Kidney epithelial cell (primary cell): ENCODE data around the gene PRELID3B. TPM values are rescaled to one million over a fixed set of nuclear protein-coding genes. Genes with fewer than 3 reads are reported as not detected.

ENCODE experiments used
- DNase-seq: peaks from one replicate; pipeline ENCODE4 v3.0.0-alpha.2; 2010; ENCODE audit warnings: low read depth
- H3K27me3 ChIP-seq: 2 replicates; pipeline ENCODE4 v1.6.0; 2011; ENCODE audit warnings: low read length; ENCODE audit not compliant: control insufficient read depth, insufficient read depth
- H3K36me3 ChIP-seq: 2 replicates; pipeline ENCODE4 v1.5.1; 2011; ENCODE audit warnings: low read length; ENCODE audit not compliant: control insufficient read depth, insufficient read depth
- H3K4me3 ChIP-seq: 2 replicates; pipeline ENCODE4 v1.5.1; 2011; ENCODE audit warnings: low read depth, mild to moderate bottlenecking, control low read depth, low read length
- total RNA-seq: library from RNA; depleted of rRNA; stranded (reverse); fragments of >200 nt; gene quantifications from 2 replicates; pipeline ENCODE4 v1.2.3, GENCODE V29; 2015
- TF ChIP-seq, protein P1 (sequence below): IDR thresholded peaks from 2 replicates; pipeline ENCODE4 v1.5.1; 2011; ENCODE audit warnings: mild to moderate bottlenecking, moderate library complexity, low read length, control low read depth, inconsistent platforms; ENCODE audit not compliant: insufficient read depth, poor library complexity, severe bottlenecking

Gene PRELID3B
- total RNA-seq, 1 donor from 2014 or later = 61.5 TPM

GRCh38 chr20:59030911-59031563 is 11.5 kb downstream of the PRELID3B start:
- H3K27me3 ChIP-seq = no peaks in the 10 kb centered on the region
- peak overlapping the region; percentile 97 for H3K4me3 ChIP-seq
- TF ChIP-seq, protein P1, sequence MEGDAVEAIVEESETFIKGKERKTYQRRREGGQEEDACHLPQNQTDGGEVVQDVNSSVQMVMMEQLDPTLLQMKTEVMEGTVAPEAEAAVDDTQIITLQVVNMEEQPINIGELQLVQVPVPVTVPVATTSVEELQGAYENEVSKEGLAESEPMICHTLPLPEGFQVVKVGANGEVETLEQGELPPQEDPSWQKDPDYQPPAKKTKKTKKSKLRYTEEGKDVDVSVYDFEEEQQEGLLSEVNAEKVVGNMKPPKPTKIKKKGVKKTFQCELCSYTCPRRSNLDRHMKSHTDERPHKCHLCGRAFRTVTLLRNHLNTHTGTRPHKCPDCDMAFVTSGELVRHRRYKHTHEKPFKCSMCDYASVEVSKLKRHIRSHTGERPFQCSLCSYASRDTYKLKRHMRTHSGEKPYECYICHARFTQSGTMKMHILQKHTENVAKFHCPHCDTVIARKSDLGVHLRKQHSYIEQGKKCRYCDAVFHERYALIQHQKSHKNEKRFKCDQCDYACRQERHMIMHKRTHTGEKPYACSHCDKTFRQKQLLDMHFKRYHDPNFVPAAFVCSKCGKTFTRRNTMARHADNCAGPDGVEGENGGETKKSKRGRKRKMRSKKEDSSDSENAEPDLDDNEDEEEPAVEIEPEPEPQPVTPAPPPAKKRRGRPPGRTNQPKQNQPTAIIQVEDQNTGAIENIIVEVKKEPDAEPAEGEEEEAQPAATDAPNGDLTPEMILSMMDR = no peak
- DNase-seq = no peak
- H3K36me3 ChIP-seq = no peaks in the 10 kb centered on the region

DNA sequence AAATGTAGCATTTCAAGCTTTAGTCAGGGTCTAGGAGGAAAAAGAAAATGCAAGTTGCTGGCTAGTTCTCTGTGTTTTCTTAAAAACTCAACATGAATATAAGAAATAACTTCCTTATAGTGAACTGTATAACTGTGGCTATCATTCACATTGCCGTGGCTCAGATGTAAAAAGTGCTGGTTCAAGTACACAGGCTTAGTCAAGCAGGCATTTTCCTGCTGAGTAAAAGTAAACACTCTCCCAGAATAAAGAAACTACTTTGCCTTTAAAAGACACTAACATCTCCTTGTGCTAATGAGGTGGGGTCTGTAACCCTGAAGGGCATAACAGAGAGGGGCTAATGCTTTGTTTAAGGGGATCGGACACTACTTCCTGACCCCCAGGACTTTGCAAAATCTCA is 13.8 kb downstream of the PRELID3B start:
- Histone ChIP-seq H3K36me3 (peaks cover 2% of the 10 kb centered on the region), H3K27me3 (no peaks in the 10 kb centered on the region), H3K4me3 (peak overlapping the region; percentile 29)
- TF ChIP-seq, protein P1 = no peak
- no peak for DNase-seq

DNA sequence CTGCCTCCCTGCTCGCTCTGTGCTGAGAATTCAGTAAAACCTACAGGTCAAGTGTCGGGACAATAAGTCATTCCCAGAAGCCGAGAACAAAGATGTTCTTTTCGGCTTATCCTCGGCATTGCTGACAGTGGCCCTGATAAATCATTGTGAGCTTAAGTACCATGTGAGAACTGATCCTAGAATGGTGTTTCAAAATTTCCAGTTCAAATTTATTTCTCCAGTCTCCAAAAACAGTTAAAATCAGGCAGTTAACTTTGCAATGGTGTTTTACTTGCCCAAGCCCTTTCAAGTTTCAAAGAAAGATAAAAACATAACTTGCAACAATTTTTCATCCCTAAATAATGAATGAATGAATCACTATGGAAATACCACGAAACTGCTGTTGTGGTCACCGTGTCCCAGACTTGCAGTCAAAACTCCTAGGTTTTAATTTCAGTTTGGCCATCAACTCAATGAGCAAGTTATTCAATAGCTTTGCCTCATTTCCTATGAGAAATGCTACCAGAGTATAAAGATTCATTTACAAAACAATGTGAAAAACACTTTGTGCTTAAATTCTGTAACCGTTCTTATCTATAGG is 14.8 kb downstream of the PRELID3B start:
- peak; percentile 21 for DNase-seq
- peaks cover 3% of the 10 kb centered on the region for H3K36me3 ChIP-seq

DNA sequence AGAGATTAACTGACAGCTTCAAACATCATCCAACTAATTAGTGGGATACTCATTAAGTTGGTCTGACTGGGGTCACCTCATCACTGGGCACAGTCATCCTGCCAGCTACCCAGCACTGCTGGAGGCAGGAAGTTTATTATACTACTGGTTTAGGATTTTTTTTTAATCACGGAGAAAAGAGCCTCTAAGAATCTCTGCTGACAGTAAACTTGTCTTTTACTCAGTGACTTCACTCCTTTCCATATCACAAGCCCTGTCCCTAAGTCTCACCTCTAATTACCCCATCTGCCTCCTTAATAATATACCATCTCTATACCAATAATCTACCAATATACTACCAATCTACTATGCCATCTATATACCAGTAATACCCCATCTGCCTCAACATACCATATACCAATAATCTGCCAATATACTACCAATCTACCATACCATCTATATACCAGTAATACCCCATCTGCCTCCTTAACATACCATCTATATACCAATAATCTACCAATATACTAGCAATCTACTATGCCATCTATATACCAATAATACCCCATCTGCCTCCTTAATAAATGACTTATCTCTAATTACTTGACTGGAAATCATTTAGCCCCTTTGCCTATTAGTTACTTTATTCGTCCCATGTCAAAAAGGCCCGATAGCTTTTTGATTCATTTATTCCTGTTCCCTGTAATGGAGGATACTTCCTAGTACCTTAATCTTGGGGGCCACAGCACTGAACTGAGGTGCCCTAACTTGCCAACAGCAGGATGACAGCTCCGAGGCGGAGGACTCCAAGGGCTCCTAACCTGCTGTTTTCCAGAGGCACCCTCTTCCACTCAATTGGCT is 15.5 kb downstream of the PRELID3B start:
- no peak for DNase-seq
- H3K27me3 ChIP-seq = no peaks in the 10 kb centered on the region
- H3K36me3 ChIP-seq = peaks cover 3% of the 10 kb centered on the region
- no peak overlapping the region for H3K4me3 ChIP-seq
- TF ChIP-seq, protein P1 = no peak

More for the DNA sequence above, 14.8 kb downstream of the PRELID3B start:
- H3K27me3 ChIP-seq = no peaks in the 10 kb centered on the region
- TF ChIP-seq, protein P1 = no peak
- no peak overlapping the region for H3K4me3 ChIP-seq

DNA sequence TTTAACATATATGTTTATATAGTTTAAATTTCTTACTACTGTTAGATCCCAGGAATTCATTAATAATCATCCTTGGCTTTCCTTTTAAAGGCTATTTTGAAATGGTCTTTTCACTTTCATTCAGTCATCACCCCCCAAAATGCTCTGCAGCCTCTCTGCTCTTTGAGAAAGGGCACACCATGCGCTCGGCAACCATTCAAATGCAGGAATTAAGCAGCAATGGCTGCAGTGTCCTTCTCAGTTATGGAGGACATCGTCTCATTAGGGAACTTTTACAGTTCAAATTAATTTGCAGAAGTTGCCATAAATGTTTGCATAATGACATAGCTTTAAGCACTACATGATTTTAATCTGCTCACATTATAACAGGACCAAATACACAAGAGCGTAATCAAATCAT is 17.1 kb downstream of the PRELID3B start:
- peaks cover 3% of the 10 kb centered on the region for H3K36me3 ChIP-seq
- TF ChIP-seq, protein P1 = no peak

More for the DNA sequence above, 17.1 kb downstream of the PRELID3B start:
- Histone ChIP-seq H3K27me3 (no peaks in the 10 kb centered on the region), H3K4me3 (no peak overlapping the region)
- DNase-seq = no peak
